A673 (cell line): Measurements from ENCODE around the gene PDCD6IP. TPM values are rescaled to one million over a fixed set of nuclear protein-coding genes. Genes with fewer than 3 reads are reported as not detected.

Experiments used
- BruUV-seq: library from RNA; stranded (reverse); fragments of 400-500 nt; replicated peaks from 2 replicates; lab custom pipeline; 2021; lab: Mats Ljungman, UMichigan
- CTCF ChIA-PET: fragments of 300-600 bp; sonication (Branson Sonifier 250); formaldehyde crosslinking; loops from one replicate; lab custom pipeline; 2022; ENCODE audit warnings: antibody characterized with exemption; lab: Charles Lee
- POLR2A ChIA-PET: fragments of 300-600 bp; sonication (Branson Sonifier 250); formaldehyde crosslinking; loops from one replicate; lab custom pipeline; 2022; ENCODE audit warnings: antibody characterized with exemption; ENCODE audit not compliant: low non-redundant PET; lab: Charles Lee
- DNase-seq: peaks from one replicate; pipeline ENCODE4 v3.0.0-alpha.2; 2015; ENCODE audit warnings: low spot score
- H3K27ac ChIP-seq: fragments of 200-600 bp; sonication (generic); 2 replicates; pipeline ENCODE4 v1.5.1; 2016; ENCODE audit warnings: mixed run types, low read depth, mild to moderate bottlenecking, mixed read lengths, antibody characterized with exemption, low read length; ENCODE audit not compliant: poor library complexity, severe bottlenecking
- H3K27me3 ChIP-seq: fragments of 200-600 bp; sonication (generic); replicated peaks from 2 replicates; pipeline ENCODE4 v1.6.1; 2017; ENCODE audit warnings: mixed run types, low read depth, mild to moderate bottlenecking, mixed read lengths, antibody characterized with exemption, low read length; ENCODE audit not compliant: insufficient read depth, poor library complexity
- H3K36me3 ChIP-seq: fragments of 200-600 bp; sonication (generic); 2 replicates; pipeline ENCODE4 v1.6.1; 2016; ENCODE audit warnings: mixed run types, mild to moderate bottlenecking, mixed read lengths, antibody characterized with exemption, low read length; ENCODE audit not compliant: insufficient read depth, poor library complexity, severe bottlenecking
- H3K4me1 ChIP-seq: fragments of 200-600 bp; sonication (generic); 2 replicates; pipeline ENCODE4 v1.6.1; 2017; ENCODE audit warnings: mixed run types, mild to moderate bottlenecking, mixed read lengths, antibody characterized with exemption, low read length; ENCODE audit not compliant: insufficient read depth, poor library complexity, severe bottlenecking
- H3K4me3 ChIP-seq: fragments of 200-600 bp; sonication (generic); 2 replicates; pipeline ENCODE4 v1.5.1; 2016; ENCODE audit warnings: low read depth, mixed run types, mild to moderate bottlenecking, mixed read lengths, low read length; ENCODE audit not compliant: poor library complexity, severe bottlenecking
- H3K9me3 ChIP-seq: fragments of 200-600 bp; sonication (generic); 2 replicates; pipeline ENCODE4 v1.6.1; 2016; ENCODE audit warnings: mixed run types, low read depth, mild to moderate bottlenecking, mixed read lengths, antibody characterized with exemption, low read length; ENCODE audit not compliant: poor library complexity, severe bottlenecking
- CTCF ChIP-seq: fragments of 300-800, 200-600 bp; sonication (generic); conservative IDR thresholded peaks from 2 replicates; pipeline ENCODE4 v1.5.1; 2017; ENCODE audit warnings: low read depth, mild to moderate bottlenecking, antibody characterized with exemption, low read length, moderate library complexity, mixed read lengths
- EZH2 ChIP-seq: fragments of 200-600 bp; sonication (generic); IDR thresholded peaks from 2 replicates; pipeline ENCODE4 v1.6.1; 2017; ENCODE audit warnings: borderline replicate concordance, low read depth, mild to moderate bottlenecking, mixed read lengths, antibody characterized with exemption, low read length; ENCODE audit not compliant: poor library complexity, severe bottlenecking
- intact Hi-C: fragments of 100-400 bp; cut with micrococcal nuclease; formaldehyde crosslinking; loops from one replicate; pipeline ENCODE4 v1.10.0; 2022; ENCODE audit not compliant: unreplicated experiment
- total RNA-seq: library from RNA; stranded (reverse); gene quantifications from 2 replicates; pipeline ENCODE4 v1.2.3, GENCODE V29; 2021

PDCD6IP gene
- total RNA-seq, 1 experiment from 2014 or later = 230 TPM

GRCh38 chr3:33860373-33861050, 62.1 kb downstream of the PDCD6IP start:
- no peak for DNase-seq
- no peak overlapping the region for H3K4me3 ChIP-seq
- no TSS peak for BruUV-seq
- H3K4me1 ChIP-seq = no peaks in the 10 kb centered on the region
- peaks cover 39% of the 10 kb centered on the region for H3K36me3 ChIP-seq
- H3K27me3 ChIP-seq = no peaks in the 10 kb centered on the region
- H3K9me3 ChIP-seq = no peaks in the 10 kb centered on the region
- no peak for TF ChIP-seq CTCF
- TF ChIP-seq EZH2 = no peak
- POLR2A ChIA-PET = no interaction called here
- CTCF ChIA-PET = no interaction called here
- intact Hi-C loops = no loop called here
- no peak overlapping the region for H3K27ac ChIP-seq

GRCh38 chr3:33865133-33865532, 66.7 kb downstream of the PDCD6IP start:
- ChIA-PET POLR2A (no interaction called here), CTCF (interaction anchor here (0.6 kb wide), 1 partner anchor 78 kb away, joined by 3 read pairs; no protein-coding TSS in a partner anchor)
- H3K4me1 ChIP-seq = no peaks in the 10 kb centered on the region
- BruUV-seq = no TSS peak
- no peaks in the 10 kb centered on the region for H3K27me3 ChIP-seq
- DNase-seq = no peak
- no peaks in the 10 kb centered on the region for H3K9me3 ChIP-seq
- intact Hi-C loops = no loop called here
- TF ChIP-seq EZH2 (no peak), CTCF (no peak)
- H3K36me3 ChIP-seq = peaks cover 39% of the 10 kb centered on the region
- H3K4me3 ChIP-seq = no peak overlapping the region
- H3K27ac ChIP-seq = no peak overlapping the region

- Histone ChIP-seq H3K27me3 (no peaks in the 10 kb centered on the region), H3K4me1 (no peaks in the 10 kb centered on the region), H3K36me3 (peaks cover 28% of the 10 kb centered on the region), H3K27ac (no peak overlapping the region), H3K4me3 (no peak overlapping the region), H3K9me3 (no peaks in the 10 kb centered on the region)
- POLR2A ChIA-PET = no interaction called here
- DNase-seq = no peak
- intact Hi-C loops = no loop called here
- TF ChIP-seq CTCF = no peak
- no peak for TF ChIP-seq EZH2
- CTCF ChIA-PET = no interaction called here
- BruUV-seq = no TSS peak
Measured at GRCh38 chr3:33868309-33868708, 69.9 kb downstream of the PDCD6IP start.
